Fibroblast of villous mesenchyme (primary cell): ENCODE results near the gene TRIM5. TPM values are rescaled to one million over a fixed set of nuclear protein-coding genes. Genes with fewer than 3 reads are reported as not detected.
"Not testable (repeated sequence)": the region's sequence is repeated elsewhere in the genome, so short reads cannot be mapped to it uniquely, and the experiment has no call there.

Source experiments
- DNase-seq: peaks from one replicate; pipeline ENCODE4 v3.0.0-alpha.2; 2010; ENCODE audit warnings: low read depth
- H3K4me3 ChIP-seq: 2 replicates; pipeline ENCODE4 v1.5.1; 2011; ENCODE audit warnings: low read depth, mild to moderate bottlenecking, low read length
- CTCF ChIP-seq: IDR thresholded peaks from 2 replicates; pipeline ENCODE4 v1.5.1; 2012; ENCODE audit warnings: low read depth, mild to moderate bottlenecking, low read length; ENCODE audit not compliant: insufficient read depth
- total RNA-seq: library from RNA; depleted of rRNA; stranded (reverse); fragments of >200 nt; gene quantifications from 2 replicates; pipeline ENCODE4 v1.2.3, GENCODE V29; 2012

Gene TRIM5
- total RNA-seq, 1 donor, result 65.2 TPM

GRCh38 chr11:5695580-5695979 is 10.7 kb upstream of the TRIM5 start:
- H3K4me3 ChIP-seq, result no peak overlapping the region
- no peak for TF ChIP-seq CTCF

GRCh38 chr11:5694642-5695041 is 9.8 kb upstream of the TRIM5 start:
- TF ChIP-seq CTCF, result no peak
- DNase-seq, result no peak
- H3K4me3 ChIP-seq, result no peak overlapping the region

More at GRCh38 chr11:5695580-5695979, 10.7 kb upstream of the TRIM5 start:
- no peak for DNase-seq

- H3K4me3 ChIP-seq, result no peak overlapping the region
- no peak for TF ChIP-seq CTCF
- DNase-seq, result no peak
Measured at GRCh38 chr11:5691964-5692361, 7.1 kb upstream of the TRIM5 start.

GRCh38 chr11:5691238-5691963 is 6.5 kb upstream of the TRIM5 start:
- peak overlapping the region; percentile 62 for H3K4me3 ChIP-seq
- not testable (repeated sequence) for DNase-seq

- peak; percentile 65 for DNase-seq
- H3K4me3 ChIP-seq, result peak overlapping the region; percentile 62
- no peak for TF ChIP-seq CTCF
Measured at GRCh38 chr11:5690736-5691135, 5.9 kb upstream of the TRIM5 start.

GRCh38 chr11:5690216-5690615 is 5.3 kb upstream of the TRIM5 start:
- peak; percentile 77 for DNase-seq
- peak overlapping the region; percentile 62 for H3K4me3 ChIP-seq
- no peak for TF ChIP-seq CTCF

- DNase-seq, result peak; percentile 85
- no peak for TF ChIP-seq CTCF
- peak within 1 kb of the TSS; percentile 62 for H3K4me3 ChIP-seq
Measured at GRCh38 chr11:5689551-5689983, 4.7 kb upstream of the TRIM5 start, which contains the start of gene TRIM22. Gene TRIM22, plus strand, starts transcription at chr11:5689790. Its CDS starts 6,443 bp downstream, at chr11:5696233.
